ENCODE data around the gene TMC6. TPM values are rescaled to one million over a fixed set of nuclear protein-coding genes. Genes with fewer than 3 reads are reported as not detected.
"Not testable (repeated sequence)": the region's sequence is repeated elsewhere in the genome, so short reads cannot be mapped to it uniquely, and the experiment has no call there.

The TMC6 gene
- total RNA-seq, 1 donor from 2014 or later, result 265 TPM

DNA sequence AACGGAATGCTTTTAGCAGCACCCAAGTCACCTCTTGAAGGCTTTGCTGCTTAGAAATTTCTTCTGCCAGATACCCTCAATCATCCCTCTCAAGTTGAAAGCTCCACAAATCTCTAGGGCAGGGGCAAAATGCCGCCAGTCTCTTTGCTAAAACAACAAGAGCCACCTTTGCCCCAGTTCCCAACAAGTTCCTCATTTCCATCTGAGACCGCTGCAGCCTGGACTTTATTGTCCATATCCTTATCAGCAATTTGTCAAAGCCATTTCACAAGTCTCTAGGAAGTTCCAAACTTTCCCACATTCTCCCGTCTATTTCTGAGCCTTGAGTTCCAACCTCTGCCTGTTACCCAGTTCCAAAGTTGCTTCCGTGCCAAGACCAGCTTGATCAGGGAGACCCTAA lies 27.4 kb downstream of the TMC6 start:
- Mint-ChIP-seq H3K27ac (no peak overlapping the region), H3K4me1 (ENCODE audit: low read depth) (no peaks in the 10 kb centered on the region), H3K9me3 (no peaks in the 10 kb centered on the region), H3K27me3 (ENCODE audit: insufficient read depth) (no peaks in the 10 kb centered on the region), H3K36me3 (ENCODE audit: low read depth) (peaks cover 36% of the 10 kb centered on the region), H3K4me3 (no peak overlapping the region)
- no peak for DNase-seq (ENCODE audit: low spot score)
- intact Hi-C loops (cut with micrococcal nuclease), result no loop called here

DNA sequence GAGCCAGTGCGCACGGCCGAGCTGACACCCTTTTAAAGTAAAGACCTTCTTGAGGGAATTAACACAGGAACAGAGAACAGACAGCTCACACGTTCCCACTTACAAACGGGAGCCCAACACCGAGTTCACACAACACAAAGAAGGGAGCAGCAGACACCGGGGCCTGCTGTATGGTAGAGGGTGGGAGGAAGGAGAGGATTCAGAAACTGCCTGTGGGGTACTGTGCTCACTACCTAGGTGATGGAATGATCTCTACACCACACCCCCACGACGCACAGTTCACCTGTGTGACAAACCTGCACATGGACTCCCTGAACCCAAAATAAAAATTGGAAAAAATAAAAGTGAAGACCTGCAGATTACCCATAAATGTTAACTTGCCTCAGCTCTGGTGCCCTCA lies 32.5 kb downstream of the TMC6 start:
- no peaks in the 10 kb centered on the region for H3K4me1 Mint-ChIP-seq (ENCODE audit: low read depth)
- H3K27ac Mint-ChIP-seq, result no peak overlapping the region
- no peak for DNase-seq (ENCODE audit: low spot score)
- peaks cover 49% of the 10 kb centered on the region for H3K36me3 Mint-ChIP-seq (ENCODE audit: low read depth)
- intact Hi-C loops (cut with micrococcal nuclease), result no loop called here
- no peaks in the 10 kb centered on the region for H3K9me3 Mint-ChIP-seq
- H3K4me3 Mint-ChIP-seq, result no peak overlapping the region
- H3K27me3 Mint-ChIP-seq (ENCODE audit: insufficient read depth), result no peaks in the 10 kb centered on the region

DNA sequence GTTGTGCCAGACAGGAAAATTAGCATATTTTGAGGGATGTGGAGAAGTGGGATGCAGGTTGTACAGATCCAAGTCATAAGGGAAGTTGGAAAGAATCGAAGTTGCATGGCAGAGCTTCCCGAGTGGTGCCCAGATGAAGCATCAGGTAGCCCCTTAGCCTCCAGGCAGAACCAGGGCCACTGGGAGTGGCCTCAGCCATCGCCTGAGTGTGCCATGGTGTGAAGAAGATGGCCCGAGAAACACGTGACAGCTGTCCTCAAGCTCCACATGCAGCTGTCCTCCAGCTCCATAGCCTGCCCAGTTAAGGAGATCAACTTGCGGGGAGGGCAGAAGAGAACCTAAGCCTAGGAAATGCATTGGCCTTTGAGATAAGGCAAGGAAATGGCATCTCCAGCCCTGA lies 33.5 kb downstream of the TMC6 start:
- peaks cover 43% of the 10 kb centered on the region for H3K36me3 Mint-ChIP-seq (ENCODE audit: low read depth)
- H3K27me3 Mint-ChIP-seq (ENCODE audit: insufficient read depth), result no peaks in the 10 kb centered on the region
- no peak overlapping the region for H3K4me3 Mint-ChIP-seq
- DNase-seq (ENCODE audit: low spot score), result no peak
- H3K4me1 Mint-ChIP-seq (ENCODE audit: low read depth), result no peaks in the 10 kb centered on the region
- intact Hi-C loops (cut with micrococcal nuclease), result no loop called here
- no peak overlapping the region for H3K27ac Mint-ChIP-seq
- H3K9me3 Mint-ChIP-seq, result no peaks in the 10 kb centered on the region

DNA sequence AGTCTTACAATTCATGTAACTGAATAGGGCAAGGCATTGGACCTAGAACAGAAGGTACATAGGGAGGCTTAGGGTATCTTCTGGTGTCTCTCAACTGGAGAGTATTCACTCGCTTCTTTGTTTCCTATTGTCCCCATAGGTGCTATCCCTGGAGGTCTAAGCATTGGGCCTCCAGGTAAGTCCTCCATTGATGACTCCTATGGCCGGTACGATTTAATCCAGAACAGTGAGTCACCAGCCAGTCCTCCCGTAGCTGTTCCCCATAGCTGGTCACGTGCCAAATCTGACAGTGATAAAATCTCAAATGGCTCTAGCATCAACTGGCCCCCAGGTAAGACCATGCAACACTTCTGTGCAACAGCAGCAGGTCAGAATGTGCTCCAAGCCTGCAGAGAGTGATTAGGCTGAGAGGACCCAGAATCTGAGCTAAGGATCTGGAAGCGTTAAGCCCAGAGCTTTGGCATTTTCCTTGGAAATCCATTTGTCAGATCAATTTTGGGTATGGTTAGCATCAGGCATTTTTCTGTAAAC lies 35.7 kb downstream of the TMC6 start:
- Mint-ChIP-seq H3K4me1 (ENCODE audit: low read depth) (peaks cover 6% of the 10 kb centered on the region), H3K4me3 (no peak overlapping the region), H3K36me3 (ENCODE audit: low read depth) (peaks cover 30% of the 10 kb centered on the region), H3K9me3 (no peaks in the 10 kb centered on the region), H3K27me3 (ENCODE audit: insufficient read depth) (no peaks in the 10 kb centered on the region), H3K27ac (no peak overlapping the region)
- intact Hi-C loops (cut with micrococcal nuclease), result no loop called here
- no peak for DNase-seq (ENCODE audit: low spot score)

DNA sequence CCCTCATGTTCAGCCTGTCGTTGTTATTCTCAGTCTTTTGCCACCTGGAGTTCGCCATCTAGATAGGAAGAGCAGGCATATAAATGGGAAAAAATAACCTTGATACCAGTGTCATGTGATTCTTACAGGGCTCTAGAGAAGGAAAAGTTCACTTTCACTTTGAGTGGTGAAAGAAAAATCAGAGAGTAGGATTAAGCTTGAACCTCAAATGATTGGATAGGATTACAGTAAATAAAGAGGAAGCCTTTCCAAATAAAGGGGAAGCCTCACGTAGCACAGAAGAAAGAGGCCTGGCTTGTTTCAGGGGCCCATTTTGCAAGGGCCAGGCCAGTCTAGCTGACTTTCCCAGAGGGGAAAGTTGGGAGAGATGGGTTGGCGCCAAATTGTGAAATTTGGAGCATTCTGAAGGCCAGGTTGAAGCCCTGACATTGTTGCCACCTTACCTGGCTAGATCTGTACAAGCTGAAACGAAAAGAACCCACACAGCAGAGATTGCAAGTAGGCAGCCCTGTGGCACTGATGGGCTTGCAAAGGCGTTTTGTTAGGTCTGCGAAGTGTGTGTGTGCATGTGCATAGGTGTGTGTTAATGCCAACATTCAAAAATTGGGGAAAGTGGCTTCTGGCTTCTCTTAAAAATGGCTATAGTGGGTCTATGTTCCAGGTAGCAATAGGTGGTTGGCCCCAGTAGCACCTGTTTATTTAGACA lies 38.8 kb downstream of the TMC6 start:
- intact Hi-C loops (cut with micrococcal nuclease), result no loop called here
- Mint-ChIP-seq H3K9me3 (no peaks in the 10 kb centered on the region), H3K4me3 (no peak overlapping the region), H3K27me3 (ENCODE audit: insufficient read depth) (no peaks in the 10 kb centered on the region), H3K4me1 (ENCODE audit: low read depth) (peaks cover 9% of the 10 kb centered on the region), H3K27ac (peak overlapping the region; percentile 12), H3K36me3 (ENCODE audit: low read depth) (peaks cover 30% of the 10 kb centered on the region)
- DNase-seq (ENCODE audit: low spot score), result no peak

DNA sequence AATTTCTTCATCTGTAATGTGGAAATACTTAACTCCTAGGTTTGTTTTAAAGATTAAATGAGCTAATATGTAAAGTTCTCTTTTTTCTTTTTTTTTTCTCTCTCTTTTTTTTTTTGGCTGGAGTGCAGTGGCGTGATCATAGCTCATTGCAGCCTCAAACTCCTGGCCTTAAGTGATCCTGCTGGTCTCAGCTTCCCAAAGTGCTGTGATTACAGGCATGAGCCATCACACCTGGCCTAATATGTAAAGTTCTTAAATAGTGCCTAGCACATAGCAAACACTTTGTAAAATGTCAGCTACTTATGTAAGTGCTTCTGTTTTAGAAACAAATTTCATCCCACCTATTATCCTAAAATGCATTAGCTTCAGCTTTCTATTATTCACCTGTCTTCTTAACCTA lies 40.0 kb downstream of the TMC6 start:
- H3K36me3 Mint-ChIP-seq (ENCODE audit: low read depth), result peaks cover 26% of the 10 kb centered on the region
- H3K4me1 Mint-ChIP-seq (ENCODE audit: low read depth), result peaks cover 10% of the 10 kb centered on the region
- H3K9me3 Mint-ChIP-seq, result no peaks in the 10 kb centered on the region
- DNase-seq (ENCODE audit: low spot score), result no peak
- no peak overlapping the region for H3K27ac Mint-ChIP-seq
- no peaks in the 10 kb centered on the region for H3K27me3 Mint-ChIP-seq (ENCODE audit: insufficient read depth)
- H3K4me3 Mint-ChIP-seq, result no peak overlapping the region
- intact Hi-C loops (cut with micrococcal nuclease), result no loop called here

DNA sequence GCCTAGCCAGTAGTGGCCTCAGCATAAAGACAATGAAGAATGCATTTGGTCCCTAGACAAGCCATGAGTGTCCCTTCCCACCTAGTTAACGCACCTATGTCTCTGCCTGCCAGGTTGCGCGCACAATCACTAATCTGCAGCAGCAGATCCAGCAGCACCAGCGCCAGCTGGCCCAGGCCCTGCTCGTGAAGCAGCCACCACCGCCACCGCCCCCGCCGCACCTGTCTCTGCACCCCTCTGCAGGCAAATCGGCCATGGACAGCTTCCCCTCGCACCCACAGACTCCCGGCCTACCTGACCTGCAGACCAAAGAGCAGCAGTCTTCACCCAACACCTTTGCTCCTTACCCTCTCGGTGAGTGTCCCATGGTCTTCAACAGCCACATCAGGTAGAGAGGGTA lies 41.8 kb downstream of the TMC6 start:
- Mint-ChIP-seq H3K4me3 (no peak overlapping the region), H3K27me3 (ENCODE audit: insufficient read depth) (no peaks in the 10 kb centered on the region), H3K4me1 (ENCODE audit: low read depth) (peaks cover 10% of the 10 kb centered on the region), H3K27ac (no peak overlapping the region), H3K9me3 (no peaks in the 10 kb centered on the region), H3K36me3 (ENCODE audit: low read depth) (peaks cover 14% of the 10 kb centered on the region)
- intact Hi-C loops (cut with micrococcal nuclease), result no loop called here
- no peak for DNase-seq (ENCODE audit: low spot score)

DNA sequence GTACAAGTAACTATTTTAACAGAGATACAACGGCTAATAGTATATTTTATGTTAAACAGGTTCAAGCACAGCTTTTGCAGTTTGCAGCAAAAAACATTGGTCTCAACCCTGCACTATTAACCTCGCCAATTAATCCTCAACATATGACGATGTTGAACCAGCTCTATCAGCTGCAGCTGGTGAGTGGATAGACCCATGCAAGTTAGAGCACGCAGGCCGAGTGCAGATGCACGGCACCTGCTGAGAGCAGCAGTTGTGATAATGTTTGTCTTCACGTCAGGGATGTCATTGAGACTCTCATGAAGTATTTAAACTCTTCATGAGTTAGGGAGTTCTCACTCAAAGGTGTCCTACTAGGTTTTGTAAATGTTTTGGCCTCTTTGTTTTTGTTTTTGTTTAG lies 45.6 kb downstream of the TMC6 start:
- no peak overlapping the region for H3K4me3 Mint-ChIP-seq
- intact Hi-C loops (cut with micrococcal nuclease), result no loop called here
- peaks cover 5% of the 10 kb centered on the region for H3K4me1 Mint-ChIP-seq (ENCODE audit: low read depth)
- H3K9me3 Mint-ChIP-seq, result no peaks in the 10 kb centered on the region
- no peaks in the 10 kb centered on the region for H3K27me3 Mint-ChIP-seq (ENCODE audit: insufficient read depth)
- peaks cover 7% of the 10 kb centered on the region for H3K36me3 Mint-ChIP-seq (ENCODE audit: low read depth)
- H3K27ac Mint-ChIP-seq, result no peak overlapping the region
- no peak for DNase-seq (ENCODE audit: low spot score)

DNA sequence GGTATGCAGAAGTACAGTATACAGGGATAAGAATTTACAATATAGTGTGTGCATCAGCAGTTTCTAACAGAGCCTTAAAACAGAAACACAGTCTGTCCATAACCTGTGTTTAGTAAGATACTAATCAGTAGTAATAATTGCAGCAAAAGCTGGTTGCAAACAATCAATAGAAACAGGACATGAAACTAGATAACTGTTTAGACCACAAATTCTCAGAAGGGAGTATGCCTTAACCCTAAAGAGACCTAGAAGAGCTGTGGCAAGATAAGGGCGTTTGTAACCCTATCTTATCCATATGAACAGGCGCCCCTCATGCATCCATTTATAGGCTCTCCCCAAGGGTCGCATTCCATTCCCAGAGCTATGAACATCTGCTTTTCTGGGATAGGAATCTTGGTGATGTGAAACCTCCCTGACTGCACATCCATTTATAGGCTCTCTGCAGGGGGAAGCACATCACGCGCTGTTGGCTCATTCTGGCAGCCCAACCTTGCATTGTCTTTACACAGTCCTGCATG lies 46.1 kb downstream of the TMC6 start:
- H3K9me3 Mint-ChIP-seq; H3K4me1 Mint-ChIP-seq (ENCODE audit: low read depth); H3K36me3 Mint-ChIP-seq (ENCODE audit: low read depth); H3K4me3 Mint-ChIP-seq; DNase-seq (ENCODE audit: low spot score); intact Hi-C loops (cut with micrococcal nuclease); H3K27ac Mint-ChIP-seq; H3K27me3 Mint-ChIP-seq (ENCODE audit: insufficient read depth): not testable (repeated sequence)

DNA sequence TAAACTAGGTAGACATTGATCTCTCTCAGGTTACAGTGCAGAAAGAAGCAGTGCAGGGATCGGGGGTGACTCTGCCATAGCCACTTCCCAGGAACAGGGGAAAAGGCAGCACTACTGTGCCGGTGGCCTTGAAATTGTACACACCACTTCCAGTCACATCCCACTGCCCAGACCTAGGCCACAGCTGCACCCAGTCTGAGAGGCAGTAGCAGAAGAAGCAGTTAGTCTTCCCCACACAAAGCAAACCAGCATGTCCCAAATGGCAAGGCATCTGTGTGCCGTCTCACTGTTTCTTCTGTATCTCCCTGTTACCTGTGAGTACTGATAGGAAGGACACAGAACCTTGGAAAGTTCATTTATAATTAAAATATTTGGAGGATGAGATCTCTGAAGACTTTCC lies 47.0 kb downstream of the TMC6 start:
- H3K4me3 Mint-ChIP-seq, result no peak overlapping the region
- H3K36me3 Mint-ChIP-seq (ENCODE audit: low read depth), result peaks cover 11% of the 10 kb centered on the region
- peaks cover 5% of the 10 kb centered on the region for H3K4me1 Mint-ChIP-seq (ENCODE audit: low read depth)
- no peaks in the 10 kb centered on the region for H3K27me3 Mint-ChIP-seq (ENCODE audit: insufficient read depth)
- H3K27ac Mint-ChIP-seq, result no peak overlapping the region
- intact Hi-C loops (cut with micrococcal nuclease), result no loop called here
- no peak for DNase-seq (ENCODE audit: low spot score)
- no peaks in the 10 kb centered on the region for H3K9me3 Mint-ChIP-seq

DNA sequence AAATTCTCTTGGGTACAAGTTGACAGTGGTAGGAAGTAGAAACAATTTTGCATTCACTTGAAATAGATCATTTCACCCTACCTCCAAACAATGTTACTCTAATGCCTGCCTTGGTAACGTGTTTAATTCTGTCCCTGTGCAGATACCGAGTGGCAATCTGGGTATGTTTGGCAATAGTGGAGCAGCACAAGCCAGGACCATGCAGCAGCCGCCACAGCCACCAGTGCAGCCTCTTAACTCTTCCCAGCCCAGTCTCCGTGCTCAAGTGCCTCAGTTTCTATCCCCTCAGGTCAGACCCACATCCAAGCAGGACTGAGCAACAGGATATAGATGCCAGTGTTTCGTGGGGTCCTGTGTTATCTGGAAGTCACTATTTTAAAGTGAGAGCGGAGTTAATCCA lies 49.3 kb downstream of the TMC6 start:
- intact Hi-C loops (cut with micrococcal nuclease), result no loop called here
- no peak for DNase-seq (ENCODE audit: low spot score)
- no peak overlapping the region for H3K27ac Mint-ChIP-seq
- no peak overlapping the region for H3K4me3 Mint-ChIP-seq
- H3K36me3 Mint-ChIP-seq (ENCODE audit: low read depth), result peaks cover 17% of the 10 kb centered on the region
- H3K9me3 Mint-ChIP-seq, result no peaks in the 10 kb centered on the region
- H3K4me1 Mint-ChIP-seq (ENCODE audit: low read depth), result no peaks in the 10 kb centered on the region
- no peaks in the 10 kb centered on the region for H3K27me3 Mint-ChIP-seq (ENCODE audit: insufficient read depth)

DNA sequence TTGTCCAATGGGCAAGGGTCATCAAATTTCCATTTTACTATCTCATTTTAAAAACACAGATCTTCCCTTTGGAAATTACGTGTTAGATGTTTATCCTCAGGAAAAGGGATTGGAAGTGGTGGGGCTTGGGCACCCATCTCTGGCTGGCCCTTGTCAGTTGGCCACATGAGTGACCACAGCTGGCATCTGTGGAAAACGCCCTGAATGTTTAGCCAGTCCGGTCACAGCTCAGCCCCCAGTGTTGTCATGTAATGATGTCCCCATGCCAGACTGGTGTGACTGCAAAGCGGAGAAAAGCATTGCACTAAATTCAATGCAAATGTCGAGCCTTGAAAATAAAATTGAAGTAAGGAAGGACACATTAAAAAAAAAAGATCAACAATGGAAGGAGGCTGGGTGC lies 53.0 kb downstream of the TMC6 start:
- DNase-seq (ENCODE audit: low spot score), result no peak
- H3K4me1 Mint-ChIP-seq (ENCODE audit: low read depth), result no peaks in the 10 kb centered on the region
- intact Hi-C loops (cut with micrococcal nuclease), result no loop called here
- no peaks in the 10 kb centered on the region for H3K27me3 Mint-ChIP-seq (ENCODE audit: insufficient read depth)
- no peaks in the 10 kb centered on the region for H3K9me3 Mint-ChIP-seq
- no peak overlapping the region for H3K4me3 Mint-ChIP-seq
- H3K27ac Mint-ChIP-seq, result no peak overlapping the region
- peaks cover 26% of the 10 kb centered on the region for H3K36me3 Mint-ChIP-seq (ENCODE audit: low read depth)

DNA sequence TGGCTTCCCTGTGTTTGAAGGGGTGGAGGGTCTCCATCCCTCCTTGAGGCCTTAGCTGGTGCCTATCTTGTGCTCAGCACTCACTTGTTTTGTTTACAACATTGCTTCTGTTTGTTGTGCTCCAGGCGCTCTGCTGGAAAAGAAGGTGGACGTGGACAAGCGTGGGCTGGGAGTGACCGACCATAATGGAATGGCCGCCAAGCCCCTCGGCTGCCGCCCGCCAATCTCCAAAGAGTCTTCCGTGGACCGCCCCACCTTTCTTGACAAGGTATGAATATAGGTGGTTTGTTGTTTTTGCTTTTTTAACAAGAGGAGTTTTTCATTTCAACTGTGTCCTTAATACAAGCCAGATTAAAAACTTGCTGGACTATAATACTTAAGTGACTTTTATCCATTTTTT lies 53.5 kb downstream of the TMC6 start:
- no peaks in the 10 kb centered on the region for H3K27me3 Mint-ChIP-seq (ENCODE audit: insufficient read depth)
- DNase-seq (ENCODE audit: low spot score), result no peak
- H3K36me3 Mint-ChIP-seq (ENCODE audit: low read depth), result peaks cover 27% of the 10 kb centered on the region
- H3K4me1 Mint-ChIP-seq (ENCODE audit: low read depth), result no peaks in the 10 kb centered on the region
- no peak overlapping the region for H3K27ac Mint-ChIP-seq
- intact Hi-C loops (cut with micrococcal nuclease), result no loop called here
- H3K4me3 Mint-ChIP-seq, result no peak overlapping the region
- H3K9me3 Mint-ChIP-seq, result no peaks in the 10 kb centered on the region

DNA sequence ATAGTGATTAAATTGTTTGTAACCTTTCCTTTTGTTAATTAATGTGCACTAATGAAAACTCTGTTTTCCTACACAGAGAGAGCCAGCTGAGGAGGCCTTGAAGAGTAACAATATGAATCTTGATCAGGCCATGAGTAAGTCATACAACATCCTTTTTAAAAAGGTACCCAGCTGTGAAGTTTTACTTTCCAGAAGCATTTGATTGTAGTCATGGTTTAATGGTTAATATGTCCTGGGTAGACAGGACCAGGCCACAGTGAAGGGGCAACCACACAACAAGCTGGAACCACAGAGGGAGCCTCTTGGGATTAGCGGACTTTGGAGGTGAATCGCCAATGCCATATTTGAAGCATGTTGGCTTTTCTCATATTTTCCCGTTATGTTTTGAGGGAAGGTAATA lies 55.6 kb downstream of the TMC6 start:
- H3K27me3 Mint-ChIP-seq (ENCODE audit: insufficient read depth), result no peaks in the 10 kb centered on the region
- no peak overlapping the region for H3K27ac Mint-ChIP-seq
- H3K4me3 Mint-ChIP-seq, result no peak overlapping the region

More for the DNA sequence above, 55.6 kb downstream of the TMC6 start:
- intact Hi-C loops (cut with micrococcal nuclease), result no loop called here
- H3K4me1 Mint-ChIP-seq (ENCODE audit: low read depth), result no peaks in the 10 kb centered on the region
- peaks cover 27% of the 10 kb centered on the region for H3K36me3 Mint-ChIP-seq (ENCODE audit: low read depth)
- no peaks in the 10 kb centered on the region for H3K9me3 Mint-ChIP-seq
- no peak for DNase-seq (ENCODE audit: low spot score)
